ENCODE measurements around the gene PTF1A.

PTF1A gene, protein sequence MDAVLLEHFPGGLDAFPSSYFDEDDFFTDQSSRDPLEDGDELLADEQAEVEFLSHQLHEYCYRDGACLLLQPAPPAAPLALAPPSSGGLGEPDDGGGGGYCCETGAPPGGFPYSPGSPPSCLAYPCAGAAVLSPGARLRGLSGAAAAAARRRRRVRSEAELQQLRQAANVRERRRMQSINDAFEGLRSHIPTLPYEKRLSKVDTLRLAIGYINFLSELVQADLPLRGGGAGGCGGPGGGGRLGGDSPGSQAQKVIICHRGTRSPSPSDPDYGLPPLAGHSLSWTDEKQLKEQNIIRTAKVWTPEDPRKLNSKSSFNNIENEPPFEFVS

DNA sequence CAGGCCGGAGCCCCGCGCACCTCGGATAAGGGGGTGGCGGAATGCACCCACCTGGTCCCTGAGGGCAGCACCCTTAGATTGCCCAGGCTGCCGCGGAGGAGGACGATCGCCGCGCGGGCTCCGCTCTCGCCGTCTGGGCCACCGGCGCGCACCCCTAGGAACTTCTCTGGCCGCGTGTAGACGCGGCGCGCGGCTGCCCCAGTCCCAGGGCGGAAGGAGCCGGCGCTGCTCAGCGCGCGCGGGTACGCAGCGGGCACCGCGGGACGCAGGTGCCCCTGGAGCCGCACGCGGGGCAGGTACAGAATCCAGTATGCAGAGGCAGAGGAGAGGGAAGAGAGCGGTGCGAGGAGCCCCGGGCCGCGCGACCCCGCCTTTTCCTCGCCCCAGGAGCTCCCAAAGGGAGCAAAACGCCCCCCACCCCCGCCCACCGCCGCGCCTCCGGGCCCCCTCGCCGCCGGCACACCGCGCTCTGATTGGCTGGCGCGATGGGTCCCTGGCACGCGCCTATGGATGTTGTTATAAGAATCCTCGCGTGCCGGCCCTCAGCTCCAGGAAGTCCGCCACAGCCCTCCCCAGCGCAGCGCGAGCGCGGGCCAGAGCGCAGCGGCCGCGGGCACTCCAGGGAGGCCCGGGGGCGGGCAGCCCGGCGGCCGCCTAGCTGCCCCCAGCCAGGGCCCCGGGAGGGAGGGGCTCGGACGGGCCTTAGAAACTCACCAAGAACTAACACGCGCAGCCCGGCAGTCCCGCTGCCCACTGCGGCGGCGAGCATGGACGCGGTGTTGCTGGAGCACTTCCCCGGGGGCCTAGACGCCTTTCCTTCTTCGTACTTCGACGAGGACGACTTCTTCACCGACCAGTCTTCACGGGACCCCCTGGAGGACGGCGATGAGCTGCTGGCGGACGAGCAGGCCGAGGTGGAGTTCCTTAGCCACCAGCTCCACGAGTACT, at the start of gene PTF1A:
PTF1A (plus strand) TSS at position 549 of the 948 bp plus-strand sequence; CDS start at position 768, 219 bp downstream.
- in situ Hi-C loops (cut with MboI; ENCODE audit: low sequenced_read_pairs): no loop called here

DNA sequence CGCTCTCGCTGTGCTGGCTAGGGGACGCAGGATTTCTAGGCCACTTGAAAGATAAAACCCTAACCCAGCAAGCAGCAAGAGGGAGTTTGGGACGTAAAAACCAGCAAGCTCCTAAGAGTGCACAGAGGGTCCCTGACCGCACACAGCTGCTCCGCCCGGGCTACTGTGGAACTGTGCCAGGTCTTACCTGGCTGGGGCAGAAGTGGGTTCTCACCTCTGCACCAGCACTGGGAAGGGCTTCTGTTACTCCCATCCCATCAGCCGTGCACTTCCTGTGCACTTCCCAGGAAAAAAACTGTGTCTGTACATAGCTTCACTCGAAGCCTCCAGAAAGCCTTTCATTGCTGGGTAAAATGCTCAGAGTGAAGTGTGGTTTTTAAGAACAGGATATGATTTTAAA, 45.9 kb upstream of the PTF1A start:
- in situ Hi-C loops (cut with MboI; ENCODE audit: low sequenced_read_pairs): no loop called here

DNA sequence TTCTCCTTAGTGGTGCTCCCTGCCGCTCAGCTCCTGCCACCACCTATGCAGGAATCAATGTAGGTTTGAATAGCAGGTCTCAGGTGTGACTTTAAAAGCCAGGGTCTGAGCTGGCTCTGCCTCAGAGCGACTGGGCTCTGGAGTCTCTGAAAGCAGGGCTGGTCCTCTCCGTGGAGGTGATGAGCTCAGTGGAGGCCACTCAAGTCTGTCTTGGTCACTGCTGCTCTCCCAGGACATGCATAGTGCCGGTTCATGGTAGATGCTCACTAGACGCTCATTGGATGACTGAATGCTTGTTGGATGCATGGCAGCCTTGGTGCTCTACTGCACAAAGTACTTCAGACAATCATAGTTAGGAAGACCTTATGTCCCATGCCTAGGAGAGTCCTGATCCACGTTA, 45.1 kb upstream of the PTF1A start:
- in situ Hi-C loops (cut with MboI; ENCODE audit: low sequenced_read_pairs): no loop called here

DNA sequence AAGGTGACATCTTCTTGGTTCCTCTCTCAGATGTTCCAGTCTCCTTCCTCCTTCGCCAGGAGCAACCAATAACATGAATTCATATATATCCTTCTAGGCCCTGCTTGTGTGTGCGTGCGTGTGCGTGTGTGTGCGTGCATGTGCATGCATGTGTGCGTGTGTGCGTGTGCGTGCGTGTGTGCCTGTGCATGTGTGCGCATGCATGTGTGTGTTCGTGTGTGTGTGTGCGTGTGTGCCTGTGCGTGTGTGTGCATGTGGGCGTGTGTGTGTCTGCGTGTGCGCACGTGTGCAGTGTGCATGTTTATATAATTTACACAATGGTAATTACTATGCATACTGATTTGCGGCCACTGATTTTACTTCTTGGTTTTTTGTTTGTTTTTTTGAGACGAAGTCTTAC, 43.9 kb upstream of the PTF1A start:
- in situ Hi-C loops (cut with MboI; ENCODE audit: low sequenced_read_pairs): no loop called here

DNA sequence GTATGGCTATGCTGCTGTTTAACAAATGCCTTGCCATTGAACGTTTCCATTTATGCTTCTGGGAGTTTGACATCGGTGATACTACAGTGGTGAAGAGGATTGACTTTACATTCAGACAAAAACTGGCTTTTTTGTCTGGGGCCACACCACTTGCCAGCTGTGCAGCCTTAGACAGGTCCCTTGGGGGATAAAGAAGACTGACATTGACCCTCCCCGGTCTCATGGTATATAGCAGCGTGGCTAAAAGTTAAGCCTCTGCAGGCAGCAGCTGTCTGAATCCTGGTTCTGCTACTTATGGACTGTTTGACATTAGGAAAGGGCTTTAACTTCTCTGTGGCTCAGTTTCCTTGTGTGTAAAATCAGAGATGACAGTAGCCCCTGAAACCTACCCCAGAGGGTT, 42.0 kb upstream of the PTF1A start:
- in situ Hi-C loops (cut with MboI; ENCODE audit: low sequenced_read_pairs): no loop called here

DNA sequence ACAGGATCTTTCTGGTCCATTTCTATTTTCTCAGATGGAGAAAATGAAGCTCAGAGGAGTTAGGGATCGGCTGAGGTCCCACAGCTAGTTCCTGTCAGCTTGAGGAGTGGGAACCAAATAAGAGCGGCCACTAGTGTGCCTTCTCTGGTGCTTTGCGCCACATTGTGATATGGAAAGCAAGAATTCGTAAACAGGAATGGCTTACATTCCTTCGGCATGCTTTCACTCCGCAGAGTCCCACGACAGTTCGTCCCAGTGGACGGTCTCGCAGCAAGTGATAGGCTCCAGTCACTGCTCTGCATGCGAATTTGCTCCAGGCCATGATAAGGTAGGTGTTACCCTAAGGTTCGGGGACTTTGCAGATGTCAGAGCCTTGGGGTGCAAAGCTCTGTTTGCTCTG, 41.5 kb upstream of the PTF1A start:
- in situ Hi-C loops (cut with MboI; ENCODE audit: low sequenced_read_pairs): no loop called here

DNA sequence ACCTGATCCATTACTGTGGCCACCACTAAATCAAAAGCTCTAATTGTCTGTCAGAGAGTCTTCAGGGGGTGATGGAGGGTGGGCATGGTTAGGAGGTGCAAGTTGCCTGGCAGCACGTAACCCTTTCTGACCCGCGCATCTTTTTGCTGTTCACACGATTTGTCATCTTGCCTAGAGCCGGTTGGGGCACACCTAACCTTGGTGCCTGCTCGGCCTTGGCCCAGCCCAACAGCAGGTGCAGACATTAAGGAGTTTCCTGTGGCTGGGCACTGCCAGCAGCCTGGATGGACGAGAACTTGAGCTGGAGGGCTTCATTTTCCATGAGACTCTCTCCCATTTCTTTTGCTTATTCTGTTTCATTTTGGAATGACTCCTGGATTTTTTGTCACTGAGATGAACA, 41.0 kb upstream of the PTF1A start:
- in situ Hi-C loops (cut with MboI; ENCODE audit: low sequenced_read_pairs): no loop called here

DNA sequence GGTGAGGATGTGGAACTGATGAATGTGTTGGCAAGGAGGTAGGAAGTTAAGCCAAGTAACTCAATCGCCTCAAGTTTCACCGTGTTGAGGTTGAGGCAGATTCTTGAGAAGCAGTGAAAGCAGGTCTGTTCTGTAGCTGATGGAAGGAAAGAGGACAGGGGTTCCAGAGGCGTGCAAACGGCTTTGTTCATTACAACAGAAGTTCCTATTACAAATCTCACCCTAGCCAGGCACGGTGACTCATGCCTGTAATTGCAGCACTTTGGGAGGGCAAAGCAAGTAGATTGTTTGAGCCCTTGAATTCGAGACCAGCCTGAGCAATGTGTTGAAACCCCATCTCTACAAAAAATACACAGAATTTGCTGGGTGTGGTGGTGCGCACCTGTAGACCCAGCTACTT, 36.9 kb upstream of the PTF1A start:
- in situ Hi-C loops (cut with MboI; ENCODE audit: low sequenced_read_pairs): no loop called here

DNA sequence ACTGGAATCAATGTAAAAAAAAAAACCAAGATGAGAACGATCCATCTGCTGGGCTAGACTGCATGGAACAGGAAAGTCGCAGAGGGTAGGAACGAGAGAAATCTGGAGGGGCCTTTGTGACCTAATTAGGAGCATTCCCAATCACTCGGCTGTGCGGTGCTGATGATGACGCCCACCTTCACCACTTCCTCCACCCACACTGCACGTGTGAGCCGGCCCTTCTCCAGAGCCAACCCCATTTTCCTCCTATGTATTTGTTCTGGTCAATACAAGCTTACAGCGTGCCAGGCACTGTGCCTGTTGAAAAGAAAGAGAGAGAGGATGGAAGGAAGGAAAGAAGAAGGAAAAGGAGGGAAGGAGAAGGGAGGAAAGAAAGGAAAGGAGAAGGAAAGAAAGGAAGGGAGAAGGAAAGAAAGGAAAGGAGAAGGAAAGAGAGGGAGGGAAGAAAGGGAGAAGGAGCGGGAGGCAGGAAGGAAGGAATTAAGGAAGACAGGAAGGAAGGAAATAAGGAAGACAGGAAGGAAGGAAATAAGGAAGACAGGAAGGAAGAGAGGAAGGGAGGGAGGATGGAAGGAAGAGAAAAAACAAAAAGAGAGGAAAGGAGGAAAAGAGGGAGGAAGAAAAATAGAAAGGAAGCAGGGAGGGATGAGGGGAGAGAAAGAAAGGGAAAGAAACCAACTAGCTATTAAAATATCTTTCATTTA, 35.5 kb upstream of the PTF1A start:
- in situ Hi-C loops (cut with MboI; ENCODE audit: low sequenced_read_pairs): no loop called here

DNA sequence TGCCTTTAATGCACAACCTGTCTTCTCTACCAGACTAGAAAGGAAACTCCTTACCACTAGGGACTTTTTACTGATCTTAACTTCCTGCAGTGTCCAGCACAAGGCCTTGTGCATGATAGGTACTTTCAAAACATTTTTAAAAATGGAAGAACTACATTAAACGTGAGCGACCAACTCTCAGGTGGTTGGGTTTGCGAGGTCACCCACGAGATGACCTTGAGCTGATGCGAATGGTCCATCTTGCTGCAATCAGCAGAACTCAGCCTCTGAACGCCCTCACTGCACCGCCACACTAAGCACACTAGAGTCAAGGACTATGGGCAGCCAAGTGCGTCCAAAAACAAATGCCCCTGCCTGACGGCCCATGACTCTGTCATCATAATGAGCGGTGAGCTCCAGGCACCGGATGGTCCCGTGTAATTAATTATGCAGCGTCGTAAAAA, 34.9 kb upstream of the PTF1A start:
- in situ Hi-C loops (cut with MboI; ENCODE audit: low sequenced_read_pairs): no loop called here

DNA sequence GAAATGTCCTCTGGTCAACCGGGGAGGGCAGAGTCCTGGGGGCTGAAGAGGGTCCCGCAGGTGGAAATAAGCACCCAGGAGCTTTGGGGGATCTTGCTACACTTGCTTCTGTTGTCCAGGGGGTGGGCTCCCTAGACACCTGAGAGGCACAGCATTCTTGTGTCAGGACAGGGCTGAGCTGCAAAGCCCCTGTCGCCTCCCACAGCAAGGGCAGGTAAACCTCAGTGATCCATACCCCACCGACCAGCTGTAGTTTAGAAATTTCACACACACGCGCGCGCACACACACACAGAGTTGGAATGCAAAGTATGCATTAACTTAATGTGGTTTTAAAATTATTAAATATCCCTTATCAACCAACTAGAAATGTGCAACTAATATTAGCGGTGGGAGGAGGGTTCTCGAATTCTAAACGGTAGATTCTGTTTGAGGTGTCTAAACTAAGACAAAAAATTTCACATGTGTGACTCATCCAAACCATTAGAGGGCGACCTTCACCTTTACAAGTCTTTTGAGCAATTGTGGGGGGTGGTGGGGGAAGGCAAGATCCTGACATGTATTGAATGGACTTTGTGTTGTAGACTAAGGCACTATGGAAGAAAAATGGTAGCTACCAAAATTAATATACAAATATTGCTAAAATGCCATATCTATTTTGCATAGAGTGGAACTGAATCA, 34.3 kb upstream of the PTF1A start:
- in situ Hi-C loops (cut with MboI; ENCODE audit: low sequenced_read_pairs): no loop called here

DNA sequence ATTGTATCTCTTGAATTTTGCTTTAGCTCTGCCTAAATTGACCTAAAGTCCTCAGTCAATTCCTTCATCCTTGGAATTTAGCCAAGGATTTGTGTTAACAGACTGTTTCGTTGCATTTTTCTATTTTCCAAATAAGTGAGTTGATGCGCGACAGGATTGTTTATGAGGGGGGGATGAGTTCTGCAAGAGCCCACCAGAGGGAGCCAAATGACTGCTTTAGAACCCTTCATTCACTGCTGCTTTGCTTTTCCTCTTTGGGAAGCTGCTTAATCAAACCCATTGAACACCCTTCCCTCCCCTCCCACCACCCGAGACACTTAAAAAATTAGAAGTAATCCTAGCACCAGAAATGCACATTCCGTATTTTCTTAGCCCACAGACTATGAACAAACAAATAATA, 33.7 kb upstream of the PTF1A start:
- in situ Hi-C loops (cut with MboI; ENCODE audit: low sequenced_read_pairs): no loop called here

DNA sequence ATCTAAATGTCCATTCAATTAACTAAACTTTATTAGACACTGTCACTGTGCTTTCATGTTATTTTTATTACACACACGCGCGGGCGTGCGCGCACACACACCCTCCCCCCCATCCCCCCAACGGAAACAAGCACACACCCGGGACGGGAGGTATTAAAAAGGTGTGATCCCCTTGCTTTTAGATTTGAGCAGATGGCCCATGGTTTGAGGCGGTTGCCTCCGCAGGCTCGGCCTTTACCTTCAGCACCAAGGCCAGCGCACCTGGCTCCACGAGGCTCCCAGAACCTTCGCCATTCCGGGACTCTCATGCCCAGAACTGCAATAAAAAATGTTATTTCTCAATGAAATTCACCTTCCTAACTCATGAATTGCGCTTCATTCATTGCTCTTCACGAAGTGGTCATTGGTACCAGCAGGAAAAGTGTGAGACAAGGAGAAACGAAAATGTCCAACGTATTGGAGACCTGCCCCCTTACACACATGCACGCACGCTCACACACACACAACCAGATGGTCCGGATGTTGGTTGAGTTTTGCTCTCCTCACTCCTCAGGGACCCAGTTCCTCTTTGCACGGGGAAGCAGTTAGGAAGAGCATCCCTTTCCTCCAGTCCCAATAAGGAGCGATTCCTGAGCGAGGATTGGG, 20.8 kb upstream of the PTF1A start:
- in situ Hi-C loops (cut with MboI; ENCODE audit: low sequenced_read_pairs): no loop called here

DNA sequence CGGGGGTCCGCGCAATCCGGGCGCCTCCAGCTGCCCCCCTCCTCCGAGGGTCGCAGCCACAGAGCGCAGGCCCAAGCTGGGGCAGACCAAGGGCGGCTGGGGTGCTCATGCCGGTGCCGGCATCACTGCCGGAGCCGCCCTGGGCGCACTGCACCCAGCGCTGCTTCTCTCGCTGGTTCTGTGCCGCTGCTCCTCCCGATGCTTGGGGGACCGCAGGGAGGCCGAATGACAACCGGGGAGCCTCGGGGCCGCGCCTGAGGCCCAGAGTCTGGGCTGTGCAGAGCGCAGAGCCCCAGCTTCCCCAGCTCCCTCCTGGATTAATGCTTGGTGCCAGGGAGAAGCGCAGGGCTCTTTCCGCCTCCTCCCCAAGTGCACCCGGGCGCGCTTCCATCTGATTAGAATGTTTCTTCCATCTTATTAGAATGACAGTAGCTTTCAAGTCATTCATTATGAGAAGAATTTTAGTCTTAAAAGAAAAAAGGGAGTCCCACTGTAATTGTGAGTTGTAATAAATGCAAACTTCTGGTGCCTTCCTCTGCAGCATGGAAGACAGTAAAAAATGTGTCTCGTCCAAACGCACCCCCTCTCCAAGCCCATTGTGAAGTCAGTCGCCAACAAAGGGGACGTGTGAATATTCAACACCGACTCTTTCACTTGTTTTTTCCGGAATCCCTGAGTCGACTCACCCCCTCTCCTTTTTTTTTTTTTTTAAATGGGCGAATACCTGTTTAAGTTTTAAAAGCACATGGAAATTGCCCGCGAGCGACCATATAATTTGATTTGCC, 19.5 kb upstream of the PTF1A start:
- in situ Hi-C loops (cut with MboI; ENCODE audit: low sequenced_read_pairs): no loop called here

DNA sequence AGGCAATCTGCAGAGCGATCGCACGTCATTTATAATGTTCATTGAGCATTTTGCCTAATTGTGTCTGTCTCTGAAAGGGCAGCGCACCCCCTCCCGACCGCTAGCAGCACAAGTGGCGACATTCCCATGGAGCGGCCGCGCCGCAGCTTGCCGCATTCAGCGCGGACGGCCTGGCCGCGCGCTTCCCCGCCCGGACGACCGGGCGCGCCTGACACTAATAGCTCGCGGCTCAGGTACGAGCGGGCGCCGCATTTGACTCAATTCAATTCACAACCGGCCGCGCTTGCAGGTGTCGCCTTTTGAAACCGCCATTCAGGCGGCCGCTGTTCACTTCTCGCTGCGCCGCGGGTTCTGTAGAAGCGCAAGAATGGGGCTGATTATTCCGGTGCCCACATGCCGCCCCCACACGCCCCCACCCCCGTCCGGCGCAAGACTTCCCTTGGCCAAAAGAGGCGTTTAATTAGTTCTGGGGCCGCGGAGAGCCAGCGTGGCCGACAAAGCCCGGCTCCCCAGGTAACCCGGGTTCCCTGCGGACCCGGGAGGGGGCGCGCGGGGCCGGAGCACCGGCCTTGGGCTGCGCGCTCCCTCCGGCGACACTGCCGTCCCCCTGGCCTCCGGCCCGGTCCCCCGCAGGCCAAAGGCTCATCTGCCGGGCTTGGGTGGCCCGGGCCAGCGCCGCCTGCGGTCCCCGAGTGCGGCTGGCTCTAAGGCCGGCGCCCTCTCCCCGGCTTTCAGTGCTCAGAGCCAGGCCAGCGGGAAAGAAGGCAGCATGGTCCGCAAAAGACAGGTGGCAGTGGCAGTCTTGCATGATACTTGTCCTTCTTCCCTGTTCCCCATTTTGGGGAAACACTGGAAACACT, 18.7 kb upstream of the PTF1A start:
- in situ Hi-C loops (cut with MboI; ENCODE audit: low sequenced_read_pairs): no loop called here

DNA sequence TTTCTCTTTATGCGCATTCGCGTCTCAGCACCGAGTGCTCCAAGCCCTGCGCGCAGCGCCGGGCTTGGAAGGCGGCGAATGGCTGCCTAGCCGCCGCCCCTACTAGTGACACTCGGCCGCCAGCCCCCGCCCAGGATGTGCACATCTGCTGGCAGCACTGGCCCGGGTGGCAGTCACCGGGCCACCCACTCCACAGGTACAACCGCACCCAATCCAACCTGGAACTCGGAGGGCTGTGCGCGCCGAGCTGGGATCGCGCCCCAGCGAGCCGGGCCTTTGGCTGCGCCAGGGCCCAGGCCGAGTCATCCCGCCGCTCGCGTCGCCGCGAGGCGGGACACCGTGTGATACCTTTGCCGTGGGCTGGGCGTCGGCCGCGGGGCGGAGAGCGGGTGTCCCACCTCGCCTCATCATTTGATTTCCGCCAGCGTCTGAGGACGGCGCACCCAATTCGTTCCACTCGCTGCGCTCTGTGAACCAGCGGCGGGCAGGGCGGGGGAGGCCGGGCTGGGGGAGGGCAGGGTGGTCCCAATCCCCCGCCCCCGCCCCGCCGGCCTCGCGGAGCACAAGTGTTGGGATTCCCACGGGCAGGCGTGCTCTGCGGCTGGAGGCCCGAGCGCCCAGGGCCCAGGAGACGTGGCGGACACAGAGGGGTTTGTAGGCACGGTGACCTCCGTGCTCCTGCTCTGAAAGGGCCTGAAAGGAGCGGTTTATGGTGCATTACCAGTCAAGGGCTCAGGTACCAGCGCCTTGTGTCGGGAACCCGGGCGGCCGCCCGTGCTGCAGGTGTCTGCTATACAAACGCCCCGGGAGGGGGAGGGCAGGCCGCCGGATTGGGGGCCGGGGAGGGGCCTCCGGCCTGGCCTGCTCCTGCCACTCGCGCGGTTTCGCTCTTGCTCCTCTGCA, 17.8 kb upstream of the PTF1A start:
- in situ Hi-C loops (cut with MboI; ENCODE audit: low sequenced_read_pairs): no loop called here

DNA sequence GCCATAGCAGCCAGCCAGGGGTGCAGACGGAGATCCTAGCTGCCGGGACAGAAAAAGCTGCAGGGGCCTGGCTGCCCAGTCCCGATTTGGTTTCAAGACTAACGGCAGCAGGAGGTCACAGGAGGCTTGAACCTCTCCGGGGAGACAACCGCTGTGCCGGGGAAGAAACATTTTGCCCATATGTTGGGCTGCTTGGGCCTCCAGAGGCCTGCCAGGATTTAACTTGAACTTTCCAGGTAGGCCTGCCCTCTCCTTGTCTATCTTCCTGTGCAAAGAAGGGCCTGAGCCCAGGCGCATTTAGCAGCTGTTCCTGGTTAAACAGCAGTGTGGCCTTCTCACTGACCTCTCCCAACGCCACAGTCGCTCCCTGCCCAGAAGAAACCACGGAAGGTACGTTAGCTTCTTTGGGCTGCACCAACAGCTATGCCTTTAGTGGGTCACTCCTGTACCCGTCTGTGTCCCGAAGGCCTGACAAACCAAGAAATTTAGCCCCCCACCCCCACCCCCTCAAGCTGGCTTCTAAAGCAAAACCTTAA, 17.1 kb upstream of the PTF1A start:
- in situ Hi-C loops (cut with MboI; ENCODE audit: low sequenced_read_pairs): no loop called here
